ENCODE data around the gene DNAJC16. TPM values are rescaled to one million over a fixed set of nuclear protein-coding genes. Genes with fewer than 3 reads are reported as not detected.

DNAJC16 gene
- total and polyA plus RNA-seq, 2 of the 13 experiments (the other 11 are each of a cell fraction or from before 2014, with no cell fraction given) = 11.4 to 15.4 TPM

DNA sequence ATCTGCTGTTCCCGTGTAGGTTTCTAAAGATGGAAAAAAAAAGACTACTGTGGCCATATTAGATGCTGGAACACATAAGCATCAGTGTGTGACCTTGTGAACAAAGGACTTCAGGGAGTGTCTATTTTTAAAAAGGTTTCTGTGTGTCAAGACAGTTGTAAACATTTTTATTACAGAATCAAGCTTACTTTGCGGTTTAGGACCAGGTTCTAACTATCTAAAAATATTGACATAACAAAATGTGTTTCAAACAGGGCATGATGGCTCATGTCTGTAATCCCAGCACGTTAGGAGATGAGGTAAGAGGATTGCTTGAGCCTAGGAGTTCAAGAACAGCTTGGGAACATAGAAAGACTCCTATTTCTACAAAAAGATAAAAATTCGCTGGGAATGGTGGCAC, 83.5 kb downstream of the DNAJC16 start (continued):
- TF ChIP-seq GATA4 (IDR thresholded peaks at IDR 0.05; ENCODE audit: borderline replicate concordance, low read depth) = no peak
- no peak for TF ChIP-seq ELK4 (CRISPR knock-in tag; IDR thresholded peaks at IDR 0.05; ENCODE audit: borderline replicate concordance)
- TF ChIP-seq IKZF5 (CRISPR knock-in tag; IDR thresholded peaks at IDR 0.05) = 0 out of 2 replicates have a peak, but pooled peaks have one; percentile 46
- TF ChIP-seq CENPT (CRISPR knock-in tag; IDR thresholded peaks at IDR 0.05; ENCODE audit: low read depth) = no peak
- TF ChIP-seq MED13 (CRISPR knock-in tag; IDR thresholded peaks at IDR 0.05) = no peak
- no peak for TF ChIP-seq ZFP36 (IDR thresholded peaks at IDR 0.05; ENCODE audit: borderline replicate concordance, low read depth, low read length, partially characterized antibody)
- TF ChIP-seq NR2C2 (CRISPR knock-in tag; IDR thresholded peaks at IDR 0.05; ENCODE audit: borderline replicate concordance) = no peak
- TF ChIP-seq ZNF451 (CRISPR knock-in tag; IDR thresholded peaks at IDR 0.05) = no peak
- TF ChIP-seq PAXIP1 (CRISPR knock-in tag; conservative IDR thresholded peaks at IDR 0.05) = peak; percentile 38; the same call in 1 of the 2 replicates
- TF ChIP-seq XBP1 (CRISPR knock-in tag; IDR thresholded peaks at IDR 0.05) = no peak

Measured in HepG2 (cell line).